Trophoblast cell (in vitro differentiated cells and primary cell): Measurements from ENCODE around the gene NINL.

Experiments used
- DNase-seq, 2 donors: peaks; one replicate each; pipeline ENCODE4 v3.0.0-alpha.2; 2016
- H2AFZ ChIP-seq: 2 replicates; pipeline ENCODE4 v1.6.1; 2013; ENCODE audit warnings: low read length, moderate library complexity, mild to moderate bottlenecking; ENCODE audit not compliant: insufficient read depth, poor library complexity
- H2AK5ac ChIP-seq: 2 replicates; pipeline ENCODE4 v1.6.1; 2013; ENCODE audit warnings: mild to moderate bottlenecking, low read length
- H2BK120ac ChIP-seq: 2 replicates; pipeline ENCODE4 v1.6.1; 2013; ENCODE audit warnings: low read length, mild to moderate bottlenecking, moderate library complexity; ENCODE audit not compliant: insufficient read depth, poor library complexity
- H2BK12ac ChIP-seq: 2 replicates; pipeline ENCODE4 v1.6.1; 2013; ENCODE audit warnings: mild to moderate bottlenecking, low read length, moderate library complexity
- H2BK5ac ChIP-seq: 2 replicates; pipeline ENCODE4 v1.6.1; 2013; ENCODE audit warnings: low read length, low read depth, moderate library complexity, mild to moderate bottlenecking; ENCODE audit not compliant: poor library complexity
- H3K14ac ChIP-seq: 2 replicates; pipeline ENCODE4 v1.6.1; 2013; ENCODE audit warnings: mild to moderate bottlenecking, low read length
- H3K18ac ChIP-seq: 2 replicates; pipeline ENCODE4 v1.6.1; 2013; ENCODE audit warnings: mild to moderate bottlenecking, low read length
- H3K23ac ChIP-seq: 2 replicates; pipeline ENCODE4 v1.6.1; 2013; ENCODE audit warnings: low read length
- H3K27ac ChIP-seq: 2 replicates; pipeline ENCODE4 v1.5.1; 2013; ENCODE audit warnings: low read depth, mild to moderate bottlenecking, inconsistent platforms, low read length, moderate library complexity
- H3K27me3 ChIP-seq: 2 replicates; pipeline ENCODE4 v1.6.1; 2013; ENCODE audit warnings: inconsistent platforms, mild to moderate bottlenecking, low read length, moderate library complexity; ENCODE audit not compliant: insufficient read depth
- H3K36me3 ChIP-seq, 2 experiments: 1 replicate in 1 of 2; 2 replicates in 1 of 2; pipeline ENCODE4 v1.6.1; 2013; ENCODE audit warnings: low read length in 2 of 2, mild to moderate bottlenecking in 2 of 2, moderate library complexity in 1 of 2; ENCODE audit not compliant: insufficient read depth in 2 of 2, control insufficient read depth in 1 of 2
- H3K4ac ChIP-seq: 2 replicates; pipeline ENCODE4 v1.6.1; 2013; ENCODE audit warnings: low read depth, mild to moderate bottlenecking, low read length, moderate library complexity
- H3K4me1 ChIP-seq, 2 experiments: 1 replicate in 1 of 2; 2 replicates in 1 of 2; pipeline ENCODE4 v1.6.1; 2013; ENCODE audit warnings: low read length in 2 of 2, mild to moderate bottlenecking in 2 of 2, moderate library complexity in 1 of 2; ENCODE audit not compliant: insufficient read depth in 2 of 2, control insufficient read depth in 1 of 2
- H3K4me2 ChIP-seq: 2 replicates; pipeline ENCODE4 v1.6.1; 2013; ENCODE audit warnings: inconsistent platforms, mild to moderate bottlenecking, low read length, moderate library complexity
- H3K4me3 ChIP-seq: 2 replicates; pipeline ENCODE4 v1.5.1; 2013; ENCODE audit warnings: mild to moderate bottlenecking, low read depth, low read length, inconsistent platforms
- H3K79me1 ChIP-seq: one replicate; pipeline ENCODE4 v1.6.1; 2013; ENCODE audit warnings: low read length
- H3K79me2 ChIP-seq: 2 replicates; pipeline ENCODE4 v1.6.1; 2013; ENCODE audit warnings: low read length, mild to moderate bottlenecking; ENCODE audit not compliant: control insufficient read depth, insufficient read depth, poor library complexity
- H3K9ac ChIP-seq: 2 replicates; pipeline ENCODE4 v1.6.1; 2013; ENCODE audit warnings: mild to moderate bottlenecking, low read length
- H3K9me3 ChIP-seq: 2 replicates; pipeline ENCODE4 v1.6.1; 2013; ENCODE audit warnings: low read depth, mild to moderate bottlenecking, control low read depth, inconsistent platforms, low read length; ENCODE audit not compliant: insufficient read depth
- H4K12ac ChIP-seq: 2 replicates; pipeline ENCODE4 v1.6.1; 2013; ENCODE audit warnings: low read depth, mild to moderate bottlenecking, low read length, moderate library complexity
- H4K8ac ChIP-seq: 2 replicates; pipeline ENCODE4 v1.6.1; 2013; ENCODE audit warnings: low read depth, mild to moderate bottlenecking, low read length, moderate library complexity
- H4K91ac ChIP-seq: one replicate; pipeline ENCODE4 v1.6.1; 2013; ENCODE audit warnings: low read depth, mild to moderate bottlenecking, low read length, moderate library complexity
- WGBS: extraction: QIAGEN DNeasy Blood & Tissue Kit; methylation state at CpG from one replicate; pipeline ENCODE4 v1.1.7; 2013; ENCODE audit warnings: missing lambda C conversion rate; ENCODE audit not compliant: insufficient read length, insufficient coverage; ENCODE audit errors: extremely low coverage; 5-methylcytosine and 5-hydroxymethylcytosine counted together

The NINL gene

DNA sequence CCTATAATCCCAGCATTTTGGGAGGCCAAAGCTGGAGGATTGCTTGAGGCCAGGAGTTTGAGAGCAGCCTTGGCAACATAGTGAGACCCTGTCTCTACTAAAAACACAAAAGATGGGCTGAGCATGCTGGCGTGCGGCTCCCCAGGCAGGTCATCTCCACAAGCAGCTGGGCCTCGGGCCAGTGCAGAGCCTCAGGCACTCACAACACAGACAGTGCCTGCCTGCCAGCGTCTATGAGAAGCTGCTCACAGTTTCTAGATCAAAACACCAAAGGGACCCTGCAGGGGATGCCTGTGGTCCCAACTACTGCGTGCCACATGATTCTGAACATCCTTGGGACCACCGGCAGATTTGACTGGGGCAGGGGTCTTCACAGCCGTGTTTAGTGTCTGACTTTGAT lies 118.5 kb downstream of the NINL start:
- no CpG with 5 or more reads among the region's 7 CpGs for WGBS
- H3K27ac ChIP-seq, result no peak overlapping the region
- H2BK5ac ChIP-seq, result no peak overlapping the region
- H2BK120ac ChIP-seq, result no peak overlapping the region
- H3K4me3 ChIP-seq, result no peak overlapping the region
- no peaks in the 10 kb centered on the region for H3K27me3 ChIP-seq
- no peak overlapping the region for H4K8ac ChIP-seq
- no peaks in the 10 kb centered on the region for H3K4me1 ChIP-seq
- H3K9me3 ChIP-seq, result no peaks in the 10 kb centered on the region
- H3K14ac ChIP-seq, result no peak overlapping the region
- no peaks in the 10 kb centered on the region for H3K79me2 ChIP-seq
- H3K4ac ChIP-seq, result no peak overlapping the region
- H2AK5ac ChIP-seq, result no peak overlapping the region
- DNase-seq, result no peak
- no peak overlapping the region for H3K9ac ChIP-seq
- H3K36me3 ChIP-seq, result peaks cover 52 to 72% of the 10 kb centered on the region in 2 experiments
- H3K4me2 ChIP-seq, result no peak overlapping the region
- H4K91ac ChIP-seq, result no peak overlapping the region
- H2BK12ac ChIP-seq, result no peak overlapping the region
- no peak overlapping the region for H2AFZ ChIP-seq
- H4K12ac ChIP-seq, result no peak overlapping the region
- no peaks in the 10 kb centered on the region for H3K79me1 ChIP-seq
- no peak overlapping the region for H3K23ac ChIP-seq
- no peak overlapping the region for H3K18ac ChIP-seq

DNA sequence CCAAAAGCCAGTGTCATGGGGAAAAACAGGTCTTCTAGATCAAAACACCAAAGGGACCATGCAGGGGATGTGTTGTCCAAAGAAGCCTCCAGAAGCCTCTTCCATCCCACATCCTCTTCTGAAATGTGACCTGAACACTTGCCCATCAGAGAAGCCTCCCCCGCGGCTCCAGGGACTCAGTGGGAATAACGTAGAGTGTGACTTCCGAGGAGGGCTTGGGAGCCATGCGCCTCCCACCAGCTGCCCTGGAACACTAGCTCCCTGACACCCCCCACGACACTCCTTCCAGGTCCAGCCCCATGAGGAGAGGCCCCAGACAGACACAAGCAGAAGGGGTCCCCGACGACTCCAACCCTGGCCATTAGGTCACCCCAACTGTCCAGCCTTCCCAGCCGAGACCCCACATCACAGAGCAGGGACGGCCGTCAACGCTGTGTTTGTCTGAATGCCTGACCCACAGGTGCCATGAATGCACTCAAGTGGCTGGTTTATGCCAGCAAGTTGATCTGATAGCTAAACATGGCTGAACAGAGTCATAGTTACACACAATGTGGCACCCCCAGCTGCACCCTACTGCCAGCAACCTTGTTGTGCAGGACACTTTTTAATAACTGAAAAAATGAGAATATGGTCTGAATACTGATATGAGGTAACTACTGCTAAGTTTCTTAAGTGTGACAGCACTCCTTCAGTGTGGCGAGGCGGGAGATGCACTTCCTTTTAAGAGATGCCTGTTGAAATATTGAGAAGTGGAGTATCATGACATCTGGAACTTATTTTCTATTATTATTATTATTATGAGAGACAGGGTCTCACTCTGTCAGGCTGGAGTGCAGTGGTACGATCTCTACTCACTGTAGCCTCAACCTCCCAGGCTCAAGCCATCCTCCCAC lies 119.8 kb downstream of the NINL start:
- Histone ChIP-seq H2BK12ac (no peak overlapping the region), H3K18ac (no peak overlapping the region), H3K36me3 (peaks cover 62 to 77% of the 10 kb centered on the region in 2 experiments), H3K4me2 (no peak overlapping the region), H2AFZ (no peak overlapping the region), H3K14ac (no peak overlapping the region), H3K23ac (no peak overlapping the region), H4K12ac (no peak overlapping the region), H3K4me3 (no peak overlapping the region), H3K79me2 (no peaks in the 10 kb centered on the region), H4K91ac (no peak overlapping the region), H4K8ac (no peak overlapping the region), H3K9me3 (no peaks in the 10 kb centered on the region), H3K27me3 (no peaks in the 10 kb centered on the region), H2BK120ac (no peak overlapping the region), H2AK5ac (no peak overlapping the region), H3K4me1 (no peaks in the 10 kb centered on the region), H3K27ac (no peak overlapping the region), H3K4ac (no peak overlapping the region), H3K79me1 (no peaks in the 10 kb centered on the region), H2BK5ac (no peak overlapping the region), H3K9ac (no peak overlapping the region)
- no peak for DNase-seq
- WGBS, result no CpG with 5 or more reads among the region's 15 CpGs

DNA sequence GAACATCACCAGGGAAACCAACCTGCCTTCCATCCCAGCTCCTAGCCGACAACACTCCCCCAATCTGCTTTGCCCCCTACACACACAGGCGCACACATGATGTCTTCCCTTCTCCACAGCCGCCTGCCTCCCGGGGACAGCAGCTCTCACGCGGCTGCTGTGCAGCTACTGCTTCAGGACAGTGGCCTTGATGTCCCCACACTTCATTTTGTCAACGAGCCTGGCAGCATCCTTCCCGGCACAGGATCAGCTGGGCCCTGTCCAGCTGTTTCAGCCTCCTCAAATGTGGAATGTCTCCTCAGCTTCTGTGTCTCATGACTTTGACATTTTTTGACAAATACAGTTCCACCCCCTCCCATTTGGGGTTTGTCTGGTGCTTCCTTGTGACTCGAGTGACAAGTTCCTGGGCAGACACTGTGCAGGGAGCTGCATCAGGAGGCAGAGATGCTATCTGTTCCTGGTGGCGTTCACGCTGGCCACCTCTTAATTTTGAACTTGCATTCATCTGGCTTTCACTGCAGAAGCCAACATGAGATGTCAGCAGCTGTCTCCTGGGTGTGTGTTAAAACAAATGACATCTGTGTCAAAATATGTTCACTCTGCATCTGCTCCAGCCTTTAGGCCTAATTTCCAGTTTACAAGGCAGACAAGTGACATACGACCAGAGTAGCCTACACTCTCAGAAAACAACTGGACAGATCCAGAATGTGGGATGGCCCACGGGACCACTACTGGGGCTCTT lies 120.7 kb downstream of the NINL start:
- Histone ChIP-seq H3K9me3 (no peaks in the 10 kb centered on the region), H3K4me2 (no peak overlapping the region), H2BK120ac (no peak overlapping the region), H3K18ac (no peak overlapping the region), H3K27ac (no peak overlapping the region), H3K79me1 (no peaks in the 10 kb centered on the region), H4K12ac (no peak overlapping the region), H4K91ac (no peak overlapping the region), H3K4ac (no peak overlapping the region), H2AFZ (no peak overlapping the region), H3K14ac (no peak overlapping the region), H2BK5ac (no peak overlapping the region), H3K36me3 (peaks cover 66 to 79% of the 10 kb centered on the region in 2 experiments), H3K23ac (no peak overlapping the region), H3K4me1 (no peaks in the 10 kb centered on the region), H2AK5ac (no peak overlapping the region), H3K9ac (no peak overlapping the region), H4K8ac (no peak overlapping the region), H3K27me3 (no peaks in the 10 kb centered on the region), H3K79me2 (no peaks in the 10 kb centered on the region), H3K4me3 (no peak overlapping the region), H2BK12ac (no peak overlapping the region)
- no peak for DNase-seq
- WGBS, result no CpG with 5 or more reads among the region's 13 CpGs

DNA sequence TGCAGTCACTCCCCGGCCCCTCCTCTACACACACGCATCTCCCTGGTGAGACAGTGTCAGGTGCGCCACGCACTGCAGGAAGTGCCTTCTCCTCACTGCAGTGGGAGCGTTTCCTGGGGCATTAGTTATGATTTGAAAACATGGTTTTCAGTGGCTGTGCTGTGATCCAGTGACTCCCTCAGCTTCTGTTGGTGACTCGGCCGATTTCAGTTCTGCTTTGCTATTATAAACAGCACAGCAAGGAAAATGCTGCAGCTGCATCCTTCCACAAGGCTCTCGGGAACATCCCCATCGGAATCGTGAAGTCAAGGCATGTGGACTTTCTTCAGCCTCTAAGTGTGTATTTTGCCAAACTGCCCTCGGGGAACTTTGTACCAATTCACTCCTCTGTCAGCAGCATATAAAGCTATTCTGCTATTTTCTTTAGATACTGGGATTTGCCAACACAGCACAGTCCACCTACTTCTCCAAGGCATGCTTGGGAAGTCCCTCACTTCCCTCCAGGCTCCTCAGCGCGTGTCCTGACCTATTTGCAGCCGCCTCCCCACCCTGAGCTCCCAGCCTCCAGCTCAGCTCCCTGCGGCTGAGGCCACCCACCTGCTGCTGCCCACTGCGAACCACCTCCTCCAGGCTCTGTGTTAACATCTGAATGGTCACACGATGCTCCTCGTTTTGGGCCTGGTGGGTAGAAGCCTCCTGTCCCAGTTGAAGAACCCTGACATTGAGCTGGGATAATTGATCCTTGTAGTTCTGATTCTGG lies 123.4 kb downstream of the NINL start:
- H3K27ac ChIP-seq, result no peak overlapping the region
- H2AFZ ChIP-seq, result no peak overlapping the region
- H3K9me3 ChIP-seq, result no peaks in the 10 kb centered on the region
- H4K12ac ChIP-seq, result no peak overlapping the region
- H2BK120ac ChIP-seq, result no peak overlapping the region
- no peak overlapping the region for H4K8ac ChIP-seq
- H3K27me3 ChIP-seq, result no peaks in the 10 kb centered on the region
- no peak overlapping the region for H4K91ac ChIP-seq
- no peak overlapping the region for H2BK12ac ChIP-seq
- WGBS, result no CpG with 5 or more reads among the region's 18 CpGs
- DNase-seq, result peak in 1 of 2 donors; percentile 14
- H3K9ac ChIP-seq, result no peak overlapping the region
- H3K4me1 ChIP-seq, result no peaks in the 10 kb centered on the region
- no peak overlapping the region for H3K4ac ChIP-seq
- no peak overlapping the region for H2AK5ac ChIP-seq
- H3K14ac ChIP-seq, result no peak overlapping the region
- no peak overlapping the region for H3K23ac ChIP-seq
- H3K18ac ChIP-seq, result no peak overlapping the region
- H3K4me2 ChIP-seq, result no peak overlapping the region
- H3K36me3 ChIP-seq, result peaks cover 65 to 76% of the 10 kb centered on the region in 2 experiments
- H2BK5ac ChIP-seq, result no peak overlapping the region
- H3K79me2 ChIP-seq, result no peaks in the 10 kb centered on the region
- no peak overlapping the region for H3K4me3 ChIP-seq
- no peaks in the 10 kb centered on the region for H3K79me1 ChIP-seq
